ENCODE measurements around the gene ARID2.

DNA sequence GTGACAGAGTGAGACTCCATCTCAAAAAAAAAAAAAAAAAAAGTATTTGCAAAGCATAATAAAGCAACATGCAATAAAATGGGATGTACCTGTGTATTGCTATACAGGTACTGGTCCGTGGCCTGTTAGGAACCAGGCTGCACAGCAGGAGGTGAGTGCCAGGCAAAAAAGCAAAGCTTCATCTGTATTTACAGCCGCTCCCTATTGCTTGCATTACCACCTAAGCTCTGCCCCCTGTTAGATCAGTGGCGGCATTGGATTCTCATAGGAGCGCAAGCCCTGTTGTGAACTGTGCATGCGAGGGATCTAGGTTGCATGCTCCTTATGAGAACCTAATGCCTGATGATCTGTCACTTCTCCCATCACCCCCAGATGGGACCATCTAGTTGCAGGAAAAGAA lies 147.6 kb downstream of the ARID2 start:
- TF ChIP-seq EP300 (IDR thresholded peaks at IDR 0.05), result no peak
- TF ChIP-seq, protein P1, sequence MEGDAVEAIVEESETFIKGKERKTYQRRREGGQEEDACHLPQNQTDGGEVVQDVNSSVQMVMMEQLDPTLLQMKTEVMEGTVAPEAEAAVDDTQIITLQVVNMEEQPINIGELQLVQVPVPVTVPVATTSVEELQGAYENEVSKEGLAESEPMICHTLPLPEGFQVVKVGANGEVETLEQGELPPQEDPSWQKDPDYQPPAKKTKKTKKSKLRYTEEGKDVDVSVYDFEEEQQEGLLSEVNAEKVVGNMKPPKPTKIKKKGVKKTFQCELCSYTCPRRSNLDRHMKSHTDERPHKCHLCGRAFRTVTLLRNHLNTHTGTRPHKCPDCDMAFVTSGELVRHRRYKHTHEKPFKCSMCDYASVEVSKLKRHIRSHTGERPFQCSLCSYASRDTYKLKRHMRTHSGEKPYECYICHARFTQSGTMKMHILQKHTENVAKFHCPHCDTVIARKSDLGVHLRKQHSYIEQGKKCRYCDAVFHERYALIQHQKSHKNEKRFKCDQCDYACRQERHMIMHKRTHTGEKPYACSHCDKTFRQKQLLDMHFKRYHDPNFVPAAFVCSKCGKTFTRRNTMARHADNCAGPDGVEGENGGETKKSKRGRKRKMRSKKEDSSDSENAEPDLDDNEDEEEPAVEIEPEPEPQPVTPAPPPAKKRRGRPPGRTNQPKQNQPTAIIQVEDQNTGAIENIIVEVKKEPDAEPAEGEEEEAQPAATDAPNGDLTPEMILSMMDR (IDR thresholded peaks at IDR 0.05), result no peak
